HepG2 (cell line): Measurements from ENCODE around the gene GJD3. TPM values are rescaled to one million over a fixed set of nuclear protein-coding genes. Genes with fewer than 3 reads are reported as not detected.

Experiments
- ARID5B ChIP-seq: IDR thresholded peaks from 2 replicates; pipeline ENCODE4 v1.4.0; 2020; ENCODE audit warnings: mild to moderate bottlenecking, missing genetic modification reagents
- BCL6 ChIP-seq: IDR thresholded peaks from 2 replicates; pipeline ENCODE4 v1.6.1; 2016; ENCODE audit warnings: missing genetic modification reagents, missing compliant biosample characterization
- EHMT2 ChIP-seq: fragments of 200-600 bp; sonication (generic); IDR thresholded peaks from 2 replicates; pipeline ENCODE4 v1.7.0; 2017; ENCODE audit warnings: antibody characterized with exemption, low read depth, low read length, borderline replicate concordance
- KAT7 ChIP-seq: IDR thresholded peaks from 2 replicates; pipeline ENCODE4 v1.6.1; 2018; ENCODE audit warnings: borderline replicate concordance, missing compliant biosample characterization
- KDM1A ChIP-seq: IDR thresholded peaks from 2 replicates; pipeline ENCODE4 v1.6.1; 2016; ENCODE audit warnings: missing compliant biosample characterization
- MTERF4 ChIP-seq: sonication (generic); formaldehyde crosslinking; IDR thresholded peaks from 2 replicates; pipeline ENCODE4 v1.8.0; 2023; ENCODE audit warnings: mild to moderate bottlenecking, missing genetic modification reagents
- PATZ1 ChIP-seq: sonication (generic); formaldehyde crosslinking; IDR thresholded peaks from 2 replicates; pipeline ENCODE4 v1.4.0; 2020; ENCODE audit warnings: missing genetic modification reagents
- PREB ChIP-seq: sonication (generic); formaldehyde crosslinking; IDR thresholded peaks from 2 replicates; pipeline ENCODE4 v1.4.0; 2020; ENCODE audit warnings: missing genetic modification reagents
- TAF15 ChIP-seq: fragments of 200-400 bp; formaldehyde crosslinking; IDR thresholded peaks from one replicate; pipeline ENCODE4 v1.6.1; 2018; ENCODE audit warnings: mild to moderate bottlenecking, low read depth, low read length; ENCODE audit not compliant: poor library complexity, severe bottlenecking
- TBL1XR1 ChIP-seq: fragments of 150-350 bp; IDR thresholded peaks from 2 replicates; pipeline ENCODE4 v1.6.1; 2014; ENCODE audit warnings: borderline replicate concordance, low read length; ENCODE audit not compliant: partially characterized antibody
- TEAD3 ChIP-seq: optimal IDR thresholded peaks from 2 replicates; pipeline ENCODE3; 2016; ENCODE audit warnings: borderline replicate concordance
- ZBTB49 ChIP-seq: sonication (generic); formaldehyde crosslinking; IDR thresholded peaks from 2 replicates; pipeline ENCODE4 v1.4.0; 2020; ENCODE audit warnings: missing genetic modification reagents, borderline replicate concordance
- ZNF225 ChIP-seq: sonication (generic); formaldehyde crosslinking; IDR thresholded peaks from 2 replicates; pipeline ENCODE4 v1.4.0; 2020; ENCODE audit warnings: mild to moderate bottlenecking, missing genetic modification reagents
- ZNF362 ChIP-seq: sonication (generic); formaldehyde crosslinking; IDR thresholded peaks from 2 replicates; pipeline ENCODE4 v1.4.0; 2020; ENCODE audit warnings: missing genetic modification reagents, mild to moderate bottlenecking, borderline replicate concordance
- ZNF383 ChIP-seq: sonication (generic); formaldehyde crosslinking; IDR thresholded peaks from 2 replicates; pipeline ENCODE4 v1.4.0; 2020; ENCODE audit warnings: missing genetic modification reagents, mild to moderate bottlenecking, borderline replicate concordance
- ZNF446 ChIP-seq: sonication (generic); formaldehyde crosslinking; IDR thresholded peaks from 2 replicates; pipeline ENCODE4 v1.5.0; 2020; ENCODE audit warnings: mild to moderate bottlenecking, missing genetic modification reagents
- ZNF572 ChIP-seq: sonication (generic); formaldehyde crosslinking; IDR thresholded peaks from 2 replicates; pipeline ENCODE4 v1.5.1; 2020; ENCODE audit warnings: mild to moderate bottlenecking, missing genetic modification reagents
- polyA plus RNA-seq, 8 experiments: library from polyadenylated mRNA; depleted of rRNA in 3 of 8; stranded (reverse) in 7 of 8; unstranded in 1 of 8; fragments of >200 nt; fragmentation: Illumina TruSeq in 4 of 8; extraction: Trizol in 4 of 8; gene quantifications; 2 replicates each; pipeline versions ENCODE4 v1.2.1 to v1.2.3, GENCODE V29; 2011 to 2016; ENCODE audit warnings: low read depth in 4 of 8, missing spikeins in 1 of 8, mixed read lengths in 1 of 8; ENCODE audit not compliant: insufficient read depth in 1 of 8
- total RNA-seq, 5 experiments: library from RNA; depleted of rRNA; stranded (reverse); fragments of >200 nt; fragmentation: Illumina TruSeq; extraction: Trizol; gene quantifications; 2 replicates each; pipeline ENCODE4 v1.2.3, GENCODE V29; 2016; ENCODE audit warnings: low read depth in 1 of 5

Gene GJD3
- total and polyA plus RNA-seq, 2 of the 13 experiments (the other 11 are each of a cell fraction or from before 2014, with no cell fraction given) = not detected

GRCh38 chr17:40326014-40326831, 38.3 kb downstream of the GJD3 start (continued):
- TF ChIP-seq KAT7 (CRISPR knock-in tag) (no peak), ZNF383 (CRISPR knock-in tag) (no peak), ZNF362 (no peak), BCL6 (CRISPR knock-in tag) (peak; percentile 98), KDM1A (CRISPR knock-in tag) (peak; percentile 96), PREB (no peak), ZNF446 (CRISPR knock-in tag) (no peak), ZBTB49 (CRISPR knock-in tag) (no peak), ARID5B (CRISPR knock-in tag) (peak; percentile 64), EHMT2 (no peak), PATZ1 (CRISPR knock-in tag) (0 out of 2 replicates have a peak, but pooled peaks have one; percentile 17), TBL1XR1 (peak; percentile 75), TEAD3 (CRISPR knock-in tag) (peak; percentile 8), TAF15 (no peak), ZNF225 (CRISPR knock-in tag) (no peak), MTERF4 (no peak), ZNF572 (no peak)
